Type B pancreatic cell (in vitro differentiated cells): ENCODE measurements around the gene SH3BP5. TPM values are rescaled to one million over a fixed set of nuclear protein-coding genes. Genes with fewer than 3 reads are reported as not detected.

Experiments
- DNase-seq: peaks from one replicate; pipeline ENCODE4 v3.0.0; 2021; ENCODE audit warnings: mixed read lengths; ENCODE audit not compliant: unreplicated experiment; ENCODE audit errors: extremely low spot score
- H3K27ac Mint-ChIP-seq: 2 replicates; pipeline ENCODE4 v1.8.0; 2021; ENCODE audit warnings: mild to moderate bottlenecking, mixed read lengths
- H3K27me3 Mint-ChIP-seq: 2 replicates; pipeline ENCODE4 v1.8.0; 2021; ENCODE audit warnings: mixed read lengths
- H3K36me3 Mint-ChIP-seq: 2 replicates; pipeline ENCODE4 v1.8.0; 2021; ENCODE audit warnings: mixed read lengths
- H3K4me1 Mint-ChIP-seq: one replicate; pipeline ENCODE4 v1.8.0; 2021; ENCODE audit warnings: mixed read lengths; ENCODE audit not compliant: unreplicated experiment
- H3K4me3 Mint-ChIP-seq: 2 replicates; pipeline ENCODE4 v1.8.0; 2021; ENCODE audit warnings: mild to moderate bottlenecking, mixed read lengths
- H3K9me3 Mint-ChIP-seq: 2 replicates; pipeline ENCODE4 v1.8.0; 2021; ENCODE audit warnings: mixed read lengths
- total RNA-seq: library from RNA; stranded (reverse); gene quantifications from 2 replicates; pipeline ENCODE4 v1.2.1, GENCODE V29; 2021; ENCODE audit warnings: low replicate concordance
- TF ChIP-seq, protein P1 (sequence below): fragments of 200-600 bp; sonication (generic); conservative IDR thresholded peaks from 2 replicates; pipeline ENCODE4 v1.5.0; 2021; ENCODE audit warnings: antibody characterized with exemption, mild to moderate bottlenecking

Gene SH3BP5
- total RNA-seq, 1 donor from 2014 or later: 33.4 TPM

DNA sequence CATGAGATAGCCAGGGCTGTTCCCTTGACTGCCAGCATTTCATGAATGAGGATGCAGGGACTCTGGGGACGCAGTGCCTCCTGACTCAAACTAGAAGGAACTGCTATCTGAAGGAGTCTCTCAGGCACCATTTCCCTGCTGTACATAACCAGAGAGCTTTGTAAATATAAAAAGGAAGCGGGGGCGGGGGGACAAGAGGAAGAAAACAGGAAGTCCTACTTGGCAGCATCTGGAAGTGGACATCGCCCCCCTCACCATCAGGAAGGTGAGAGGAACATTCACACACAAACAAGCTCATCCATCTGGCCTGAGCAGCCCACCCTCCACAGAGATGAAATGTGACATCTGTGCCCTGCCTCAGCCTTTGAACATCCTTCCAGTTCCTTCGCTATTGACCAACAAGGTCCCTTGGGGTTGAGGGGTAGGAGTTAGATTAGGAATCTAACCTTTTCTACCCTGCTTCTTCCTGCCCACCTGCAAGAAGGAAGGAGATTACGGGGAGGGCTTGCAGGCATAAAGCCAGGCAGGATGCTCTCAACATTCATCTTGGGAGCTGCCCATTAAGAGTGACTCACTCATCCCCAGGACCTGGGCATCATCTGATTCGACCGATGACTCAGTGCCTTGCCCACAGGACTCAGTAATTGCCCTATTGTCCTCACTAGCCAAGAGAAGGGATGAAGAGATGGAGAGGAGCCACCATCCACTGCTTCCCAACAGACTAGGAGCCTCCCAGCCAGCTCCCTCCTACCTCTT lies 31.9 kb downstream of the SH3BP5 start:
- Mint-ChIP-seq H3K36me3 (peaks cover 40% of the 10 kb centered on the region), H3K4me1 (peaks cover 4% of the 10 kb centered on the region), H3K4me3 (no peak overlapping the region), H3K27ac (no peak overlapping the region), H3K9me3 (peaks cover 3% of the 10 kb centered on the region), H3K27me3 (no peaks in the 10 kb centered on the region)
- TF ChIP-seq, protein P1, sequence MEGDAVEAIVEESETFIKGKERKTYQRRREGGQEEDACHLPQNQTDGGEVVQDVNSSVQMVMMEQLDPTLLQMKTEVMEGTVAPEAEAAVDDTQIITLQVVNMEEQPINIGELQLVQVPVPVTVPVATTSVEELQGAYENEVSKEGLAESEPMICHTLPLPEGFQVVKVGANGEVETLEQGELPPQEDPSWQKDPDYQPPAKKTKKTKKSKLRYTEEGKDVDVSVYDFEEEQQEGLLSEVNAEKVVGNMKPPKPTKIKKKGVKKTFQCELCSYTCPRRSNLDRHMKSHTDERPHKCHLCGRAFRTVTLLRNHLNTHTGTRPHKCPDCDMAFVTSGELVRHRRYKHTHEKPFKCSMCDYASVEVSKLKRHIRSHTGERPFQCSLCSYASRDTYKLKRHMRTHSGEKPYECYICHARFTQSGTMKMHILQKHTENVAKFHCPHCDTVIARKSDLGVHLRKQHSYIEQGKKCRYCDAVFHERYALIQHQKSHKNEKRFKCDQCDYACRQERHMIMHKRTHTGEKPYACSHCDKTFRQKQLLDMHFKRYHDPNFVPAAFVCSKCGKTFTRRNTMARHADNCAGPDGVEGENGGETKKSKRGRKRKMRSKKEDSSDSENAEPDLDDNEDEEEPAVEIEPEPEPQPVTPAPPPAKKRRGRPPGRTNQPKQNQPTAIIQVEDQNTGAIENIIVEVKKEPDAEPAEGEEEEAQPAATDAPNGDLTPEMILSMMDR: no peak
- DNase-seq: no peak

- H3K27me3 Mint-ChIP-seq: no peaks in the 10 kb centered on the region
- TF ChIP-seq, protein P1: no peak
- H3K4me1 Mint-ChIP-seq: peaks cover 5% of the 10 kb centered on the region
These were observed 33.4 kb downstream of the SH3BP5 start for GRCh38 chr3:15299036-15299435.

DNA sequence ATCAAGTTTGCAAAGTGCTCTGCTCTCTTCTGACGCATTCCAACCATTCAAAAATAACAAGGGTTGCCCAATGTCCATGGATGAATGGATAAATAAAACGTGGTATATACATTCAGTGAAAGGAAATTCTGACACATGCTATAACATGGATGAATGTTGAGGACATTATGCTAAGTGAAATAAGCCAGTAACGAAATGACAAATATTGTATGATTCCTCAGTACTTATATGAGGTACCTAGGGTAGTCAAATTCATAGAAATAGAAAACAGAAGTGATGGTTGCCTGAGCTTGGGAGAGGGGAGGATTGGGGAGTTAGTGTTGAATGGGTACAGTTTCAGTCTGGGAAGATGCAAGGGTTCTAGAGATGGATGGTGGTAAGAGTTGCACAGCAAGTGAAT lies 33.9 kb downstream of the SH3BP5 start:
- H3K9me3 Mint-ChIP-seq: no peaks in the 10 kb centered on the region
- peaks cover 5% of the 10 kb centered on the region for H3K4me1 Mint-ChIP-seq
- no peak overlapping the region for H3K27ac Mint-ChIP-seq
- H3K4me3 Mint-ChIP-seq: no peak overlapping the region
- H3K27me3 Mint-ChIP-seq: no peaks in the 10 kb centered on the region
- TF ChIP-seq, protein P1: no peak
- no peak for DNase-seq
- peaks cover 39% of the 10 kb centered on the region for H3K36me3 Mint-ChIP-seq

More at GRCh38 chr3:15299036-15299435, 33.4 kb downstream of the SH3BP5 start:
- Mint-ChIP-seq H3K9me3 (no peaks in the 10 kb centered on the region), H3K4me3 (no peak overlapping the region), H3K36me3 (peaks cover 41% of the 10 kb centered on the region), H3K27ac (no peak overlapping the region)
- no peak for DNase-seq

- TF ChIP-seq, protein P1: no peak
- DNase-seq: no peak
These were observed 34.6 kb downstream of the SH3BP5 start for GRCh38 chr3:15297608-15298350.

GRCh38 chr3:15295506-15295905 lies 36.9 kb downstream of the SH3BP5 start:
- no peak for DNase-seq
- H3K4me1 Mint-ChIP-seq: peaks cover 18% of the 10 kb centered on the region
- H3K4me3 Mint-ChIP-seq: no peak overlapping the region
- H3K27ac Mint-ChIP-seq: no peak overlapping the region
- H3K36me3 Mint-ChIP-seq: peaks cover 26% of the 10 kb centered on the region
- H3K27me3 Mint-ChIP-seq: no peaks in the 10 kb centered on the region
- TF ChIP-seq, protein P1: no peak
- no peaks in the 10 kb centered on the region for H3K9me3 Mint-ChIP-seq

More at GRCh38 chr3:15297608-15298350, 34.6 kb downstream of the SH3BP5 start:
- Mint-ChIP-seq H3K27ac (no peak overlapping the region), H3K27me3 (no peaks in the 10 kb centered on the region), H3K4me3 (no peak overlapping the region), H3K4me1 (peaks cover 9% of the 10 kb centered on the region), H3K9me3 (no peaks in the 10 kb centered on the region), H3K36me3 (peaks cover 33% of the 10 kb centered on the region)
